Omental fat pad (tissue), 4 donors: ENCODE results near the gene HCN4. TPM values are rescaled to one million over a fixed set of nuclear protein-coding genes. Genes with fewer than 3 reads are reported as not detected.

Experiments used
- ATAC-seq: fragments of 150-250 bp; one replicate; pipeline ENCODE4 v1.9.1; 2016; ENCODE audit warnings: mild to moderate bottlenecking, moderate library complexity; ENCODE audit not compliant: low FRiP score
- DNase-seq: peaks from one replicate; pipeline ENCODE4 v3.0.0-alpha.2; 2019; ENCODE audit warnings: low spot score
- CTCF ChIP-seq, 3 donors: fragments of 450-650 bp; IDR thresholded peaks; one replicate each; pipeline ENCODE4 v1.5.1; 2016 to 2017; ENCODE audit warnings: antibody characterized with exemption in 3 of 3, mild to moderate bottlenecking in 3 of 3, moderate library complexity in 2 of 3
- total RNA-seq, 4 donors: library from RNA; depleted of rRNA; stranded (reverse); fragments of >200 nt; gene quantifications; one replicate each; pipeline ENCODE4 v1.1.0, GENCODE V29; 2016

HCN4 gene
- total RNA-seq, 4 donors from 2014 or later = not detected

- ATAC-seq (no peak), DNase-seq (no peak)
- no peak for TF ChIP-seq CTCF (IDR thresholded peaks at IDR 0.05)
These were observed 7.4 kb downstream of the HCN4 start for GRCh38 chr15:73361337-73361736.

- ATAC-seq (no peak), DNase-seq (no peak)
- TF ChIP-seq CTCF (IDR thresholded peaks at IDR 0.05) = no peak
These were observed 9.1 kb downstream of the HCN4 start for GRCh38 chr15:73359651-73360050.

GRCh38 chr15:73357999-73358665, 10.6 kb downstream of the HCN4 start:
- DNase-seq = no peak
- no peak for ATAC-seq
- TF ChIP-seq CTCF (IDR thresholded peaks at IDR 0.05) = no peak

- no peak for DNase-seq
- no peak for ATAC-seq
- TF ChIP-seq CTCF (IDR thresholded peaks at IDR 0.05) = no peak
These were observed 13.0 kb downstream of the HCN4 start for GRCh38 chr15:73355612-73356265.

GRCh38 chr15:73354241-73354640, 14.5 kb downstream of the HCN4 start:
- DNase-seq (no peak), ATAC-seq (no peak)
- no peak for TF ChIP-seq CTCF (IDR thresholded peaks at IDR 0.05)

GRCh38 chr15:73353734-73354133, 15.0 kb downstream of the HCN4 start:
- no peak for TF ChIP-seq CTCF (IDR thresholded peaks at IDR 0.05)
- ATAC-seq (no peak), DNase-seq (no peak)

- DNase-seq (no peak), ATAC-seq (no peak)
- no peak for TF ChIP-seq CTCF (IDR thresholded peaks at IDR 0.05)
These were observed 16.7 kb downstream of the HCN4 start for GRCh38 chr15:73352082-73352481.
